ENCODE measurements around the gene ZNF516.

- TF ChIP-seq CREB5 (CRISPR knock-in tag; IDR thresholded peaks at IDR 0.05; ENCODE audit: low read depth) (no peak), POU6F1 (CRISPR knock-in tag; IDR thresholded peaks at IDR 0.05; ENCODE audit: borderline replicate concordance, low read depth) (no peak), ARNTL (CRISPR knock-in tag; IDR thresholded peaks at IDR 0.05; ENCODE audit: borderline replicate concordance, low read depth) (no peak), OSR1 (CRISPR knock-in tag; IDR thresholded peaks at IDR 0.05) (no peak), ZFP3 (CRISPR knock-in tag; IDR thresholded peaks at IDR 0.05) (no peak), ZFP30 (CRISPR knock-in tag; IDR thresholded peaks at IDR 0.05) (no peak), RARB (CRISPR knock-in tag; IDR thresholded peaks at IDR 0.05) (no peak), ZNF565 (CRISPR knock-in tag; conservative IDR thresholded peaks at IDR 0.05; ENCODE audit: low read depth) (no peak), PATZ1 (CRISPR knock-in tag; IDR thresholded peaks at IDR 0.05; ENCODE audit: borderline replicate concordance) (no peak), ISL1 (CRISPR knock-in tag; IDR thresholded peaks at IDR 0.05) (no peak), CSRNP3 (CRISPR knock-in tag; IDR thresholded peaks at IDR 0.05) (no peak)
Observed at GRCh38 chr18:76406791-76407190, 88.3 kb downstream of the ZNF516 start.
